Endothelial cell of umbilical vein (primary cell): Measurements from ENCODE around the gene ASTN1.

Experiments
- CTCF ChIP-seq, 2 donors: IDR thresholded peaks; 1 replicate in 1 of 2; 2 replicates in 1 of 2; pipeline ENCODE4 v1.5.1; 2011; ENCODE audit warnings: low read length in 2 of 2, mild to moderate bottlenecking in 2 of 2, moderate library complexity in 2 of 2, control low read depth in 1 of 2, inconsistent platforms in 1 of 2, low read depth in 1 of 2; ENCODE audit not compliant: insufficient read depth in 1 of 2; ENCODE audit errors: extremely low read depth in 1 of 2
- EZH2 ChIP-seq: IDR thresholded peaks from 2 replicates; pipeline ENCODE4 v1.6.1; 2012; ENCODE audit warnings: borderline replicate concordance, low read depth, mild to moderate bottlenecking, moderate library complexity, low read length, inconsistent platforms; ENCODE audit not compliant: severe bottlenecking
- MAX ChIP-seq: IDR thresholded peaks from 2 replicates; pipeline ENCODE4 v1.6.1; 2011; ENCODE audit not compliant: insufficient read depth, insufficient read length
- MYC ChIP-seq: IDR thresholded peaks from one replicate; pipeline ENCODE4 v1.6.1; 2011; ENCODE audit warnings: mild to moderate bottlenecking, low read depth, low read length
- POLR2A ChIP-seq: IDR thresholded peaks from 2 replicates; pipeline ENCODE4 v1.6.1; 2012; ENCODE audit warnings: low read depth, mild to moderate bottlenecking, control low read depth, low read length
- POLR2AphosphoS5 ChIP-seq: IDR thresholded peaks from 2 replicates; pipeline ENCODE4 v1.6.1; 2012; ENCODE audit warnings: low read depth, mild to moderate bottlenecking, control low read depth, low read length, moderate library complexity; ENCODE audit not compliant: insufficient read depth

GRCh38 chr1:176831150-176831549, 333.4 kb downstream of the ASTN1 start:
- no peak for TF ChIP-seq POLR2A
- TF ChIP-seq POLR2AphosphoS5 = no peak
- TF ChIP-seq EZH2 = no peak
- no peak for TF ChIP-seq CTCF (IDR thresholded peaks at IDR 0.05; ENCODE audit: extremely low read depth in 1 of 2, insufficient read depth in 1 of 2, low read depth in 1 of 2, low read length in 2 of 2)
- TF ChIP-seq MYC = no peak
- no peak for TF ChIP-seq MAX
